HCT116 (cell line): ENCODE data around the gene ALK. TPM values are rescaled to one million over a fixed set of nuclear protein-coding genes. Genes with fewer than 3 reads are reported as not detected.

Source experiments
- ATAC-seq: fragments of 200-7000 bp; cut with Tn5 transposase; 2 replicates; pipeline ENCODE4 v1.9.1; 2020; ENCODE audit warnings: mild to moderate bottlenecking, moderate library complexity
- BruUV-seq: library from RNA; stranded (reverse); fragments of 400-500 nt; replicated peaks from 2 replicates; lab custom pipeline; 2021; lab: Mats Ljungman, UMichigan
- CTCF ChIA-PET: fragments of 300-600 bp; sonication (Branson Sonifier 250); formaldehyde crosslinking; loops from one replicate; lab custom pipeline; 2021; ENCODE audit warnings: antibody characterized with exemption; lab: Charles Lee
- POLR2A ChIA-PET: fragments of 300-600, 350-600 bp; sonication (Branson Sonifier 250); formaldehyde crosslinking; loops from one replicate; lab custom pipeline; 2021; ENCODE audit warnings: antibody characterized with exemption; lab: Charles Lee
- RAD21 ChIA-PET, 2 experiments: fragments of 300-600 bp; sonication (Branson Sonifier 250); formaldehyde crosslinking; loops; one replicate each; lab custom pipeline; 2023; ENCODE audit warnings: low total read pairs in 2 of 2; ENCODE audit not compliant: uncharacterized antibody in 2 of 2, unreplicated experiment in 2 of 2, low non-redundant PET in 1 of 2; lab: Charles Lee
- DNase-seq: peaks from one replicate; pipeline ENCODE4 v3.0.0-alpha.2; 2010; ENCODE audit warnings: low read depth, low spot score
- H2AFZ ChIP-seq: fragments of 200-600 bp; shearing (Covaris generic), sonication (generic); 2 replicates; pipeline ENCODE4 v1.6.1; 2017; ENCODE audit warnings: low read depth, mixed run types, mixed read lengths, antibody characterized with exemption, low read length; ENCODE audit not compliant: poor library complexity, severe bottlenecking
- H3K27ac ChIP-seq: 2 replicates; pipeline ENCODE4 v1.5.1; 2012; ENCODE audit warnings: low read depth, low read length
- H3K27me3 ChIP-seq: fragments of 200-600 bp; sonication (generic); 2 replicates; pipeline ENCODE4 v1.6.1; 2016; ENCODE audit warnings: mixed run types, low read length, mixed read lengths; ENCODE audit not compliant: insufficient read depth
- H3K36me3 ChIP-seq, 2 experiments: fragments of 200-500 bp in 1 of 2; fragments of 200-600 bp in 1 of 2; sonication (Bioruptor generic) in 1 of 2; sonication (generic) in 1 of 2; 2 replicates each; pipeline versions ENCODE4 v1.5.1 to v1.6.1; 2014 to 2016; ENCODE audit warnings: low read length in 2 of 2, inconsistent platforms in 1 of 2, mixed read lengths in 1 of 2, mixed run types in 1 of 2; ENCODE audit not compliant: insufficient read depth in 2 of 2, control insufficient read depth in 1 of 2
- H3K4me1 ChIP-seq, 2 experiments: fragments of 200-600 bp in 1 of 2; sonication (generic) in 1 of 2; 2 replicates each; pipeline versions ENCODE4 v1.5.1 to v1.6.1; 2012 to 2017; ENCODE audit warnings: low read length in 2 of 2, inconsistent platforms in 1 of 2, mild to moderate bottlenecking in 1 of 2, mixed read lengths in 1 of 2, mixed run types in 1 of 2, moderate library complexity in 1 of 2; ENCODE audit not compliant: insufficient read depth in 2 of 2, control insufficient read depth in 1 of 2
- H3K4me2 ChIP-seq: fragments of 200-600 bp; sonication (generic); 2 replicates; pipeline ENCODE4 v1.6.1; 2017; ENCODE audit warnings: mixed run types, low read length, mixed read lengths
- H3K4me3 ChIP-seq, 2 experiments: fragments of 200-600 bp in 1 of 2; sonication (generic) in 1 of 2; replicated peaks in 1 of 2; 2 replicates each; pipeline ENCODE4 v1.5.1; 2011 to 2016; ENCODE audit warnings: low read length in 2 of 2, control low read depth in 1 of 2, low read depth in 1 of 2, mild to moderate bottlenecking in 1 of 2, mixed read lengths in 1 of 2, mixed run types in 1 of 2
- H3K79me2 ChIP-seq: fragments of 200-600 bp; sonication (generic); 2 replicates; pipeline ENCODE4 v1.6.1; 2017; ENCODE audit warnings: mild to moderate bottlenecking, mixed run types, low read length, moderate library complexity, mixed read lengths; ENCODE audit not compliant: insufficient read depth
- H3K9ac ChIP-seq: fragments of 200-600 bp; sonication (generic); 2 replicates; pipeline ENCODE4 v1.6.1; 2016; ENCODE audit warnings: low read length, mixed read lengths
- H3K9me2 ChIP-seq: fragments of 200-600 bp; sonication (generic), shearing (Covaris generic); 2 replicates; pipeline ENCODE4 v1.6.1; 2017; ENCODE audit warnings: mixed run types, mild to moderate bottlenecking, moderate library complexity; ENCODE audit not compliant: insufficient read depth
- H3K9me3 ChIP-seq, 2 experiments: fragments of 200-500 bp in 1 of 2; fragments of 200-600 bp in 1 of 2; sonication (Bioruptor generic) in 1 of 2; sonication (generic) in 1 of 2; 2 replicates each; pipeline ENCODE4 v1.6.1; 2014 to 2017; ENCODE audit warnings: low read length in 2 of 2, mixed read lengths in 2 of 2, inconsistent platforms in 1 of 2, low read depth in 1 of 2, mild to moderate bottlenecking in 1 of 2, mixed run types in 1 of 2, moderate library complexity in 1 of 2; ENCODE audit not compliant: control insufficient read depth in 1 of 2, insufficient read depth in 1 of 2
- H4K20me1 ChIP-seq: fragments of 200-600 bp; sonication (generic), shearing (Covaris generic); 2 replicates; pipeline ENCODE4 v1.6.1; 2017; ENCODE audit warnings: mixed run types, mild to moderate bottlenecking, moderate library complexity; ENCODE audit not compliant: insufficient read depth
- ATF3 ChIP-seq: IDR thresholded peaks from 2 replicates; pipeline ENCODE4 v1.6.1; 2012
- CBX3 ChIP-seq: IDR thresholded peaks from 2 replicates; pipeline ENCODE4 v1.6.1; 2012; ENCODE audit warnings: low read depth
- CTCF ChIP-seq, 3 experiments: fragments of 200-600 bp in 1 of 3; sonication (generic) in 1 of 3; IDR thresholded peaks in 2 of 3; conservative IDR thresholded peaks in 1 of 3; 2 replicates each; pipeline ENCODE4 v1.5.1; 2012 to 2017; ENCODE audit warnings: low read depth in 2 of 3, low read length in 2 of 3, antibody characterized with exemption in 1 of 3, borderline replicate concordance in 1 of 3, control low read depth in 1 of 3, mild to moderate bottlenecking in 1 of 3, mixed read lengths in 1 of 3, mixed run types in 1 of 3, moderate library complexity in 1 of 3; ENCODE audit not compliant: insufficient read depth in 1 of 3
- EGR1 ChIP-seq: IDR thresholded peaks from 2 replicates; pipeline ENCODE4 v1.6.1; 2012; ENCODE audit warnings: low read depth
- MAX ChIP-seq: IDR thresholded peaks from 2 replicates; pipeline ENCODE4 v1.6.1; 2012
- POLR2AphosphoS5 ChIP-seq: IDR thresholded peaks from 2 replicates; pipeline ENCODE4 v1.6.1; 2011; ENCODE audit warnings: mild to moderate bottlenecking, low read depth, low read length, moderate library complexity
- RAD21 ChIP-seq: IDR thresholded peaks from 2 replicates; pipeline ENCODE4 v1.6.1; 2012; ENCODE audit warnings: low read depth, mild to moderate bottlenecking
- REST ChIP-seq: IDR thresholded peaks from 2 replicates; pipeline ENCODE4 v1.6.1; 2012; ENCODE audit warnings: low read depth
- SP1 ChIP-seq: IDR thresholded peaks from 2 replicates; pipeline ENCODE4 v1.6.1; 2012; ENCODE audit warnings: low read depth
- TCF7L2 ChIP-seq: IDR thresholded peaks from 2 replicates; pipeline ENCODE4 v1.7.0; 2011; ENCODE audit warnings: borderline replicate concordance, inconsistent platforms; ENCODE audit not compliant: insufficient read depth, insufficient read length; ENCODE audit errors: extremely low read depth
- YY1 ChIP-seq: IDR thresholded peaks from 2 replicates; pipeline ENCODE4 v1.6.1; 2011; ENCODE audit warnings: low read length, low read depth, moderate library complexity, mild to moderate bottlenecking; ENCODE audit not compliant: insufficient replicate concordance; ENCODE audit errors: extremely low read depth
- ZBTB33 ChIP-seq: IDR thresholded peaks from 2 replicates; pipeline ENCODE4 v1.6.1; 2011; ENCODE audit warnings: mild to moderate bottlenecking, low read length, moderate library complexity; ENCODE audit not compliant: insufficient replicate concordance; ENCODE audit errors: extremely low read depth
- ZFX ChIP-seq: fragments of 450-650 bp; IDR thresholded peaks from 2 replicates; pipeline ENCODE4 v1.6.1; 2017
- ZNF274 ChIP-seq: fragments of 200-500 bp; sonication (Bioruptor generic); IDR thresholded peaks from 2 replicates; pipeline ENCODE4 v1.6.1; 2014; ENCODE audit warnings: mild to moderate bottlenecking, low read depth, low read length, inconsistent platforms
- intact Hi-C: fragments of 100-400 bp; cut with micrococcal nuclease; formaldehyde crosslinking; loops from 2 replicates; pipeline ENCODE4 v1.10.0; 2022
- total RNA-seq: library from RNA; stranded (reverse); gene quantifications from one replicate; pipeline ENCODE4 v1.2.1, GENCODE V29; 2021; ENCODE audit not compliant: unreplicated experiment

The ALK gene
- total RNA-seq, 1 experiment from 2014 or later = not detected

GRCh38 chr2:29898999-29899398 is 22.4 kb downstream of the ALK start:
- no TSS peak for BruUV-seq
- Histone ChIP-seq H2AFZ (no peak overlapping the region), H4K20me1 (no peaks in the 10 kb centered on the region), H3K27me3 (peaks cover 80% of the 10 kb centered on the region), H3K9me2 (no peaks in the 10 kb centered on the region), H3K27ac (no peak overlapping the region), H3K9ac (no peak overlapping the region), H3K9me3 (no peaks in the 10 kb centered on the region), H3K4me2 (no peak overlapping the region), H3K79me2 (no peaks in the 10 kb centered on the region), H3K4me3 (no peak overlapping the region), H3K36me3 (no peaks in the 10 kb centered on the region), H3K4me1 (no peaks in the 10 kb centered on the region)
- ChIA-PET CTCF (no interaction called here), POLR2A (no interaction called here), RAD21 (no interaction called here)
- ATAC-seq = no peak
- intact Hi-C loops = no loop called here
- no peak for DNase-seq
- TF ChIP-seq REST = no peak
- no peak for TF ChIP-seq POLR2AphosphoS5
- TF ChIP-seq ATF3 = no peak
- TF ChIP-seq YY1 = no peak
- no peak for TF ChIP-seq RAD21
- no peak for TF ChIP-seq CTCF (IDR thresholded peaks at IDR 0.05 in 2 of 3, conservative IDR thresholded peaks at IDR 0.05 in 1 of 3; ENCODE audit: borderline replicate concordance in 1 of 3, insufficient read depth in 1 of 3, low read depth in 2 of 3, low read length in 2 of 3)
- no peak for TF ChIP-seq CBX3
- no peak for TF ChIP-seq ZFX
- no peak for TF ChIP-seq ZBTB33
- no peak for TF ChIP-seq SP1
- TF ChIP-seq MAX = no peak
- TF ChIP-seq ZNF274 = no peak
- no peak for TF ChIP-seq TCF7L2
- no peak for TF ChIP-seq EGR1
- TF ChIP-seq, all 23 proteins: peak for 0
